ENCODE data around the gene IRF2BP2.

DNA sequence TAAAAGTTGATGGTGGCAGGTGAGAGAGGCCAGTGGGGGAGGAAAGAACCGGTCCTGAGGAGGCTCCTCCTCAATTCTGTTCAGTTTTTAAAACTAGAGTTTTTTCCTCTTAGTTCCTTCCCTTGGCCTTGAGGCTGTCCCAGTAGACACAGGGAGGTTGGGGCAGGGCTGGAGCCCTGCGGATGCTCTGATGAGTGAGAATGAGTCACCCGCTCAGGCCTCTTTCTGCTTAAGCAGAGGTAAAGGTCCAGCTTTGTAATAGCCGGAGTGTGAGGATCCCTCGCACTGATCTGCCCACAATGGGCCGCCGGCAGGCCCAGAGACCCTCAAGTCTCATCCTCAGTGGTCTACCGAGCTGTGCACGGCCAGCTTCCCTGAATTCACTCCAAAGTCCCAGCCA lies 49.6 kb upstream of the IRF2BP2 start:
- TF ChIP-seq, protein P1, sequence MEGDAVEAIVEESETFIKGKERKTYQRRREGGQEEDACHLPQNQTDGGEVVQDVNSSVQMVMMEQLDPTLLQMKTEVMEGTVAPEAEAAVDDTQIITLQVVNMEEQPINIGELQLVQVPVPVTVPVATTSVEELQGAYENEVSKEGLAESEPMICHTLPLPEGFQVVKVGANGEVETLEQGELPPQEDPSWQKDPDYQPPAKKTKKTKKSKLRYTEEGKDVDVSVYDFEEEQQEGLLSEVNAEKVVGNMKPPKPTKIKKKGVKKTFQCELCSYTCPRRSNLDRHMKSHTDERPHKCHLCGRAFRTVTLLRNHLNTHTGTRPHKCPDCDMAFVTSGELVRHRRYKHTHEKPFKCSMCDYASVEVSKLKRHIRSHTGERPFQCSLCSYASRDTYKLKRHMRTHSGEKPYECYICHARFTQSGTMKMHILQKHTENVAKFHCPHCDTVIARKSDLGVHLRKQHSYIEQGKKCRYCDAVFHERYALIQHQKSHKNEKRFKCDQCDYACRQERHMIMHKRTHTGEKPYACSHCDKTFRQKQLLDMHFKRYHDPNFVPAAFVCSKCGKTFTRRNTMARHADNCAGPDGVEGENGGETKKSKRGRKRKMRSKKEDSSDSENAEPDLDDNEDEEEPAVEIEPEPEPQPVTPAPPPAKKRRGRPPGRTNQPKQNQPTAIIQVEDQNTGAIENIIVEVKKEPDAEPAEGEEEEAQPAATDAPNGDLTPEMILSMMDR (IDR thresholded peaks at IDR 0.05): no peak
- no peak for TF ChIP-seq POLR2A (IDR thresholded peaks at IDR 0.05)
